ENCODE results near the gene PIK3CD. TPM values are rescaled to one million over a fixed set of nuclear protein-coding genes. Genes with fewer than 3 reads are reported as not detected.

PIK3CD gene
- total and polyA plus RNA-seq, 2 of the 4 experiments (the other 2 are of a cell fraction): 5.0 to 12.1 TPM

GRCh38 chr1:9774712-9775679 is 123.5 kb downstream of the PIK3CD start:
- dilution Hi-C loops (cut with HindIII; ENCODE audit: low sequenced_read_pairs, unreplicated experiment): no loop called here
- Histone ChIP-seq H2BK5ac (ENCODE audit: low read depth, low read length, poor library complexity, severe bottlenecking) (no peak overlapping the region), H2AK9ac (replicated peaks; ENCODE audit: low read depth, low read length, poor library complexity) (no peak overlapping the region), H2AK5ac (ENCODE audit: low read depth, low read length) (no peak overlapping the region), H3K4ac (ENCODE audit: low read depth, low read length) (no peak overlapping the region), H3K9me1 (ENCODE audit: insufficient read depth, low read length) (peaks cover 3% of the 10 kb centered on the region), H3K27me3 (ENCODE audit: control insufficient read depth, insufficient read depth, low read length) (no peaks in the 10 kb centered on the region), H4K5ac (ENCODE audit: low read depth, low read length) (no peak overlapping the region), H3K36me3 (ENCODE audit: control insufficient read depth, insufficient read depth, low read length) (peaks cover 10% of the 10 kb centered on the region), H3K79me1 (ENCODE audit: low read depth in 1 of 2, low read length in 2 of 2) (peaks cover 27 to 56% of the 10 kb centered on the region in 2 experiments), H2BK20ac (ENCODE audit: low read depth, low read length) (no peak overlapping the region), H3K9me3 (ENCODE audit: control insufficient read depth, insufficient read depth, low read length) (no peaks in the 10 kb centered on the region), H3K4me3 (ENCODE audit: insufficient read depth, low read depth, low read length) (no peak overlapping the region), H2AFZ (replicated peaks; ENCODE audit: low read length, poor library complexity) (no peak overlapping the region), H3K4me2 (ENCODE audit: low read depth, low read length) (no peak overlapping the region), H3K14ac (replicated peaks; ENCODE audit: low read depth, low read length) (no peak overlapping the region), H4K20me1 (ENCODE audit: insufficient read depth, low read length) (peaks cover 24% of the 10 kb centered on the region), H4K8ac (ENCODE audit: low read depth in 2 of 2, low read length in 2 of 2) (no peak overlapping the region), H2BK120ac (ENCODE audit: low read depth, low read length) (no peak overlapping the region), H3K23ac (ENCODE audit: low read depth, low read length) (no peak overlapping the region), H4K91ac (ENCODE audit: insufficient read depth, low read depth, low read length) (no peak overlapping the region), H3K18ac (ENCODE audit: low read depth, low read length) (no peak overlapping the region), H3K56ac (ENCODE audit: extremely low read depth, insufficient read depth, low read length) (no peak overlapping the region), H3K4me1 (ENCODE audit: control insufficient read depth, insufficient read depth, low read length) (peaks cover 2% of the 10 kb centered on the region; the same call in 1 of the 2 replicates), H3K9ac (ENCODE audit: low read depth, low read length) (no peak overlapping the region), H3K27ac (ENCODE audit: insufficient read depth, low read length) (no peak overlapping the region), H2BK15ac (ENCODE audit: low read depth, low read length) (no peak overlapping the region)
- ChIA-PET POLR2A (ENCODE audit: unreplicated experiment) (no interaction called here), CTCF (interaction anchor here (0.6 to 1.2 kb wide), 3 partner anchors 10 to 974 kb away, joined by 3 to 6 read pairs (median 4); no protein-coding TSS in a partner anchor)
- no TSS peak for BruUV-seq (replicated peaks)
- ATAC-seq (ENCODE audit: low read depth): no peak
- in situ Hi-C loops (cut with MboI; ENCODE audit: low sequenced_read_pairs): no loop called here
- TF ChIP-seq SMC3 (IDR thresholded peaks at IDR 0.05; ENCODE audit: low read depth, low read length) (no peak), CHD1 (IDR thresholded peaks at IDR 0.05; ENCODE audit: low read depth, low read length) (no peak), MAZ (IDR thresholded peaks at IDR 0.05; ENCODE audit: borderline replicate concordance, low read depth, low read length) (no peak), RCOR1 (IDR thresholded peaks at IDR 0.05; ENCODE audit: insufficient replicate concordance, low read length) (no peak), FOS (IDR thresholded peaks at IDR 0.05; ENCODE audit: low read depth, low read length) (no peak), CTCF (conservative IDR thresholded peaks at IDR 0.05; ENCODE audit: low read depth, low read length) (no peak), ELK1 (IDR thresholded peaks at IDR 0.05; ENCODE audit: borderline replicate concordance, low read depth, low read length) (no peak), POLR2A (IDR thresholded peaks at IDR 0.05; ENCODE audit: low read depth, low read length) (no peak), MXI1 (IDR thresholded peaks at IDR 0.05; ENCODE audit: borderline replicate concordance, low read depth, low read length) (no peak), NFE2L2 (IDR thresholded peaks at IDR 0.05; ENCODE audit: low read depth, low read length) (no peak), RFX5 (IDR thresholded peaks at IDR 0.05; ENCODE audit: low read depth, low read length) (no peak), BHLHE40 (IDR thresholded peaks at IDR 0.05; ENCODE audit: low read depth, low read length) (no peak), CEBPB (IDR thresholded peaks at IDR 0.05; ENCODE audit: low read depth, low read length) (no peak)
- TF ChIP-seq, protein P1, sequence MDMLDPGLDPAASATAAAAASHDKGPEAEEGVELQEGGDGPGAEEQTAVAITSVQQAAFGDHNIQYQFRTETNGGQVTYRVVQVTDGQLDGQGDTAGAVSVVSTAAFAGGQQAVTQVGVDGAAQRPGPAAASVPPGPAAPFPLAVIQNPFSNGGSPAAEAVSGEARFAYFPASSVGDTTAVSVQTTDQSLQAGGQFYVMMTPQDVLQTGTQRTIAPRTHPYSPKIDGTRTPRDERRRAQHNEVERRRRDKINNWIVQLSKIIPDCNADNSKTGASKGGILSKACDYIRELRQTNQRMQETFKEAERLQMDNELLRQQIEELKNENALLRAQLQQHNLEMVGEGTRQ (IDR thresholded peaks at IDR 0.05; ENCODE audit: low read depth, low read length): no peak
- intact Hi-C loops (cut with micrococcal nuclease): no loop called here
- 94% methylated on average over 5 of the region's 20 CpGs; no CpG with 5 or more reads in 1 of the 2 experiments for WGBS, 2 experiments (ENCODE audit: extremely low coverage in 2 of 2, insufficient read length in 1 of 2)
- DNase-seq: no peak

All from IMR-90 (cell line).